Astrocyte (in vitro differentiated cells and primary cell): Measurements from ENCODE around the gene IFITM10. TPM values are rescaled to one million over a fixed set of nuclear protein-coding genes. Genes with fewer than 3 reads are reported as not detected.

Source experiments
- DNase-seq: peaks from one replicate; pipeline ENCODE4 v3.0.0-alpha.2; 2010; ENCODE audit warnings: low read depth
- FAIRE-seq: peaks from 2 replicates; lab custom pipeline; 2011; peaks lifted over from hg19 to GRCh38; lab: Jason Lieb, UNC
- H2AFZ ChIP-seq: 2 replicates; pipeline ENCODE4 v1.6.0; 2012; ENCODE audit warnings: low read depth, low read length, inconsistent platforms
- H3K27ac ChIP-seq: 2 replicates; pipeline ENCODE4 v1.5.1; 2011; ENCODE audit warnings: low read depth, low read length, inconsistent platforms
- H3K27me3 ChIP-seq: 2 replicates; pipeline ENCODE4 v1.6.0; 2011; ENCODE audit warnings: low read length, inconsistent platforms; ENCODE audit not compliant: insufficient read depth
- H3K36me3 ChIP-seq: 2 replicates; pipeline ENCODE4 v1.5.1; 2011; ENCODE audit warnings: low read length, inconsistent platforms; ENCODE audit not compliant: insufficient read depth
- H3K4me1 ChIP-seq: 2 replicates; pipeline ENCODE4 v1.5.1; 2011; ENCODE audit warnings: low read length, inconsistent platforms; ENCODE audit not compliant: insufficient read depth
- H3K4me2 ChIP-seq: 2 replicates; pipeline ENCODE4 v1.6.0; 2012; ENCODE audit warnings: low read length, inconsistent platforms
- H3K4me3 ChIP-seq: 2 replicates; pipeline ENCODE4 v1.5.1; 2011; ENCODE audit warnings: low read depth, mild to moderate bottlenecking, low read length, inconsistent platforms; ENCODE audit not compliant: insufficient read depth
- H3K79me2 ChIP-seq: 2 replicates; pipeline ENCODE4 v1.6.0; 2012; ENCODE audit warnings: mild to moderate bottlenecking, low read length, inconsistent platforms; ENCODE audit not compliant: insufficient read depth
- H3K9ac ChIP-seq: 2 replicates; pipeline ENCODE4 v1.6.0; 2012; ENCODE audit warnings: mild to moderate bottlenecking, low read length, inconsistent platforms
- H3K9me3 ChIP-seq: 2 replicates; pipeline ENCODE4 v1.5.1; 2012; ENCODE audit warnings: low read depth, mild to moderate bottlenecking, low read length, inconsistent platforms; ENCODE audit not compliant: insufficient read depth
- H4K20me1 ChIP-seq: 2 replicates; pipeline ENCODE4 v1.6.0; 2012; ENCODE audit warnings: low read length, inconsistent platforms; ENCODE audit not compliant: insufficient read depth
- H3K27ac Mint-ChIP-seq: one replicate; pipeline ENCODE4 v1.8.0; 2021; ENCODE audit warnings: mild to moderate bottlenecking, mixed read lengths; ENCODE audit not compliant: unreplicated experiment
- H3K27me3 Mint-ChIP-seq: one replicate; pipeline ENCODE4 v1.8.0; 2021; ENCODE audit warnings: low read depth, mixed read lengths; ENCODE audit not compliant: unreplicated experiment
- H3K36me3 Mint-ChIP-seq: one replicate; pipeline ENCODE4 v1.8.0; 2021; ENCODE audit warnings: low read depth, mixed read lengths; ENCODE audit not compliant: unreplicated experiment
- H3K4me1 Mint-ChIP-seq: one replicate; pipeline ENCODE4 v1.8.0; 2021; ENCODE audit warnings: low read depth, mixed read lengths; ENCODE audit not compliant: unreplicated experiment
- H3K4me3 Mint-ChIP-seq: one replicate; pipeline ENCODE4 v1.8.0; 2021; ENCODE audit warnings: mild to moderate bottlenecking, moderate library complexity, mixed read lengths; ENCODE audit not compliant: unreplicated experiment
- H3K9me3 Mint-ChIP-seq: one replicate; pipeline ENCODE4 v1.8.0; 2021; ENCODE audit warnings: mild to moderate bottlenecking, mixed read lengths; ENCODE audit not compliant: unreplicated experiment
- CTCF ChIP-seq: IDR thresholded peaks from 2 replicates; pipeline ENCODE4 v1.5.1; 2011; ENCODE audit warnings: low read depth, mild to moderate bottlenecking, inconsistent platforms, low read length, moderate library complexity; ENCODE audit not compliant: insufficient read depth
- EZH2 ChIP-seq: IDR thresholded peaks from 2 replicates; pipeline ENCODE4 v1.6.1; 2012; ENCODE audit warnings: mild to moderate bottlenecking, low read length, inconsistent platforms; ENCODE audit not compliant: insufficient read depth
- total RNA-seq: library from RNA; stranded (reverse); gene quantifications from 2 replicates; pipeline ENCODE4 v1.2.1, GENCODE V29; 2021

IFITM10 gene
- total RNA-seq, 1 donor from 2014 or later, result 2.0 TPM

GRCh38 chr11:1735271-1735670 lies 15.1 kb downstream of the IFITM10 start:
- H2AFZ ChIP-seq, result no peak overlapping the region
- no peaks in the 10 kb centered on the region for H3K4me1 ChIP-seq
- no peaks in the 10 kb centered on the region for H4K20me1 ChIP-seq
- TF ChIP-seq CTCF (no peak), EZH2 (no peak)
- FAIRE-seq (no peak), DNase-seq (no peak)
- no peak overlapping the region for H3K9ac ChIP-seq
- H3K36me3 ChIP-seq, result no peaks in the 10 kb centered on the region
- Mint-ChIP-seq H3K27me3 (peaks cover 81% of the 10 kb centered on the region), H3K9me3 (peaks cover 28% of the 10 kb centered on the region), H3K36me3 (peaks cover 5% of the 10 kb centered on the region), H3K27ac (no peak overlapping the region), H3K4me1 (no peaks in the 10 kb centered on the region), H3K4me3 (no peak overlapping the region)
- no peaks in the 10 kb centered on the region for H3K79me2 ChIP-seq
- H3K4me3 ChIP-seq, result no peak overlapping the region
- no peak overlapping the region for H3K27ac ChIP-seq
- no peak overlapping the region for H3K4me2 ChIP-seq
- peaks cover 18% of the 10 kb centered on the region for H3K9me3 ChIP-seq
- peaks cover 8% of the 10 kb centered on the region for H3K27me3 ChIP-seq

DNA sequence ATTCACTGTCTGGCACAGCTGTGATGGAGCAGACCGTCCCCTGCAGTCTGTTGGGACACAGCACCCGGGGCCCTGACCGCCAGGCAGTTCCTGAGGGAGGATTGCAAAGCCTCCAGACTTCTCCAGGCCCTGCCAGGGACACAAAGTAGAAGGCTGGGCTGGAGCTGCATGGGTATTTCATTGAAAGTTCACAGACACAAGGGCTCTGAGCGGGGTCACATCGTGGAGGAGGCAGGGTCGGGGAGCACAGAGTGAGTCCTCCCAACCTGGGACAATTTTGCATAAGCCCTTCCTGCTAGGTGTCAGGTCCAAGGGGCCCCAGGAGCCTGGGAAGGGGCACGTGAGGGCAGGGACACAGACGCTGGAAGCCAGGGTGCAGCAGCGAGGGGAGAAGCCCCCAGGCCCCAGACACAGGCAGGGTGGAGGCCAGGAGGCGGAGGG lies 15.7 kb downstream of the IFITM10 start:
- no peak overlapping the region for H3K9ac ChIP-seq
- Mint-ChIP-seq H3K9me3 (peaks cover 25% of the 10 kb centered on the region), H3K4me1 (no peaks in the 10 kb centered on the region), H3K27ac (no peak overlapping the region), H3K36me3 (peaks cover 5% of the 10 kb centered on the region), H3K27me3 (peaks cover 83% of the 10 kb centered on the region), H3K4me3 (no peak overlapping the region)
- peaks cover 12% of the 10 kb centered on the region for H3K27me3 ChIP-seq
- H2AFZ ChIP-seq, result no peak overlapping the region
- peaks cover 18% of the 10 kb centered on the region for H3K9me3 ChIP-seq
- no peaks in the 10 kb centered on the region for H4K20me1 ChIP-seq
- H3K79me2 ChIP-seq, result no peaks in the 10 kb centered on the region
- no peaks in the 10 kb centered on the region for H3K4me1 ChIP-seq
- no peaks in the 10 kb centered on the region for H3K36me3 ChIP-seq
- FAIRE-seq, result no peak
- H3K4me3 ChIP-seq, result no peak overlapping the region
- TF ChIP-seq CTCF (no peak), EZH2 (no peak)
- DNase-seq, result no peak
- no peak overlapping the region for H3K4me2 ChIP-seq
- no peak overlapping the region for H3K27ac ChIP-seq

- Histone ChIP-seq H3K9me3 (peaks cover 18% of the 10 kb centered on the region), H3K4me2 (no peak overlapping the region), H4K20me1 (no peaks in the 10 kb centered on the region), H2AFZ (no peak overlapping the region), H3K27me3 (peaks cover 13% of the 10 kb centered on the region), H3K36me3 (no peaks in the 10 kb centered on the region), H3K4me3 (no peak overlapping the region), H3K4me1 (no peaks in the 10 kb centered on the region), H3K79me2 (no peaks in the 10 kb centered on the region), H3K9ac (no peak overlapping the region), H3K27ac (no peak overlapping the region)
- H3K27ac Mint-ChIP-seq, result no peak overlapping the region
- TF ChIP-seq EZH2, result no peak
- no peak for TF ChIP-seq CTCF
- peaks cover 5% of the 10 kb centered on the region for H3K36me3 Mint-ChIP-seq
- H3K4me1 Mint-ChIP-seq, result no peaks in the 10 kb centered on the region
- H3K9me3 Mint-ChIP-seq, result peaks cover 24% of the 10 kb centered on the region
- FAIRE-seq, result no peak
- no peak overlapping the region for H3K4me3 Mint-ChIP-seq
- DNase-seq, result no peak
- H3K27me3 Mint-ChIP-seq, result peaks cover 83% of the 10 kb centered on the region
Observed at GRCh38 chr11:1733716-1734640, 16.4 kb downstream of the IFITM10 start.
